ENCODE measurements around the gene FGD2.
"Not testable (repeated sequence)": the region's sequence is repeated elsewhere in the genome, so short reads cannot be mapped to it uniquely, and the experiment has no call there.

FGD2 gene

DNA sequence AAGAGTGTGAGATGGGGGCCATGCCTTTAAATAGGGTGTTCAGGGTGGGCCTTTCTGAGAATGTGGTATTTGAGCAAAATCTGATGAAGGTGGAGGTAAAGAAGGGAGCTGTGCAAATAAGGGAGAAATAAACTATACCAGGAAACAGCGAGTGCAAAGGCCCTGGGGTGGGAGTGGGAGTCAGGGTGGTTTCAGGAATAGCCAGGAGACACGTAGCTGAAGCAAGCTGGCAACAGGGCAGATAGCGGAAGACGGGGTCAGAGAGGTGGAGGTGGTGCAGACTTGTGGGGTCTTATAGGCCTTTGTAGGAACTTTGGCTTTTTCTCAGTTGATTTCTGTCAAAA, 51.6 kb downstream of the FGD2 start:
- no peak for DNase-seq (ENCODE audit: low read depth in 2 of 2, low spot score in 1 of 2)

DNA sequence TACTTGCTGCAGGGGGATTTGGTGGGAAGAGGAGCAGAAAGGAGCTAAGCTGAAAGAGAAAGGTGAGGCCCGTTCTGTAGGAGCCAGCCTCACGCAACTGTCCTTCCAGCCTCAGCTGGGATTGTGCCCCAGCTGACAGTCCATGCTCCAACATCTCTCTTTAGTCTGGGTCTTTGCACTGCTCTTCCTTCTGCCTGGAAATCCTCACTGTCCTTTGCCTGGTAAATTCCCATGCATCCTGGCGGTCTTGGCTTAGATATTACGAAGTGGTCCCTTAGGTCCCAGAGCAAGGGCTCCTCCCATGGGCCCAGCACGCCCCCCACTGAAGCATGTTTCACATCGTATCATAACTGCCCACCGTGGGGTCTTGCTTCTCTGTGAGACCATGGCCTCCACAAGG, 52.2 kb downstream of the FGD2 start:
- DNase-seq (ENCODE audit: low read depth in 2 of 2, low spot score in 1 of 2): no peak

DNA sequence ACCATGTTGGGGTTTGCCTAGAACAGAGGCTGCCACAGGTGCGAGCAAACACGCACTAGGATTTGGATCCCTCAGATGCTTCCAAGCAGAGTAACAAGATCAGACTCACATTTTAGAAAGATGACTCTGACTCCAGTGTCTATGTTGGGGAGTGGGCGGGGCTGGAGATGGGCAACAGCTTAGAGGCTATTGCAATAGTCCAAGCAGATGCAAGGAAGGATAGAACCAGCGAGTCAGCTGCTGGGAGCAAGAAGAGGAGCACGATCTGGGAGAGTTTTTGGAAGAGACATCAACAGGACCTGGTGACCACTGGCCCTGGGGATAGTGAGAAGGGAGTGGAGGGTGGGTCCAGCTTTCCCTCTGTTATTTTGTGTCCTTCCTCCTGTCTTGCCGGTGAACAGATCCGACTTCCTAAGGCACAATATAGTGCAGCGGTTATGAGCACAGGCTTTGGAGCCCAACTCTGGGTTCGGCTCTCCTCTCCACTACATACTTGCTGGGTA, 52.7 kb downstream of the FGD2 start:
- no peak for DNase-seq (ENCODE audit: low read depth in 2 of 2, low spot score in 1 of 2)

DNA sequence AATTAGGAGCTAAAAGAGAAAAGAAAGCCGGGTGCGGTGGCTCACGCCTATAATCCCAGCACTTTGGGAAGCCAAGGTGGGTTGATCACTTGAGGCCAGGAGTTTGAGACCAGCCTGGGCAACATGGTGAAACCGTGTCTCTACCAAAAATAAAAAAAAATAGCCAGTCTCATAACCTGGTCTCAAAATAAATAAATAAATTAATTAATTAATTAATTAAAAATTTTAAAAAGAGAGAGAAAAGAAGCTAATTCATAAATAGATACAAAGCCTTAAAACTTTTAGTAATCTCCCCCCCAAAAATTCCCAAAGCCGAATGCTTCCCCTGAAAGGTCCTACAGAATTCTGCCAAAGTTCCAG, 53.5 kb downstream of the FGD2 start:
- DNase-seq (ENCODE audit: low read depth in 2 of 2, low spot score in 1 of 2): not testable (repeated sequence)

DNA sequence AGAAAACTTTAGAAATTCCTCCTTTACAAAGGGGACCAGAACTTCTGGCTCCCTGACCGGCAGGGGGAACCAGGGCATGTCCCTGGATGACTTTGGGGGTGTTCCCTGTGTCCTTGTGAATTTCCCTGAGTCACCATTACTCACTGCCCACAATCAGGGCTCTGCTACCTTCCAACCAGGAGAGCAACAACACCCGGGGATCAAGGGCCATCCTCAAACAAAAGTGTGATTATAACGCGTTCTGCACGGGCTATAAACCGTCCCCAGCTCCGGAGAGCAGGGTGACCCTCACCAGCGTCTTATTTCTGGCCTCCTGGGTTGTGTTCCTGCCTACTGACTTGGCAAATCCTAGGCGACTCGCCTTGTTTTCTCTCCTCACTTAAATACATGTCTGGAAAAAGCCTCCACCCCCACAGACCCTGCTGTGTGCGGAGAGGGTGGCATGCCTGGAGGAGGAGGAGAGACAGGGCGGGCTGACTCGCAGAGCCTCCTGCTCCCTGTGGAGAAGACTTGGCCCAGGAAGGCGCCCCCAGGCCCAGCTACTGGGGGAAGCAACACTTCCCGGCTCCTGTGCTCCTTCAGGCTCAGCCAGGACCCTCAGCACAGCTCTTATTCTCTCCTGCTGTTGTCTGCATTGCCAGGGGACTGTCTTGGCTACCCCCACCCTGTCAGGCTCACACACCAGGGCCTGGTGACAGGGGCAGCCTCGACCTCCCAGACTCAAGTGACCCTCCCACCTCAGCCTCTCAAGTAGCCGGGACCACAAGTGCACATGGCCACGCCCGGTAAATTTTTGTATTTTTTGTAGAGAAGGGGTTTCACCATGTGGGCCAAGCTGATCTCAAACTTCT, 54.1 kb downstream of the FGD2 start:
- no peak for DNase-seq (ENCODE audit: low read depth in 2 of 2, low spot score in 1 of 2)

DNA sequence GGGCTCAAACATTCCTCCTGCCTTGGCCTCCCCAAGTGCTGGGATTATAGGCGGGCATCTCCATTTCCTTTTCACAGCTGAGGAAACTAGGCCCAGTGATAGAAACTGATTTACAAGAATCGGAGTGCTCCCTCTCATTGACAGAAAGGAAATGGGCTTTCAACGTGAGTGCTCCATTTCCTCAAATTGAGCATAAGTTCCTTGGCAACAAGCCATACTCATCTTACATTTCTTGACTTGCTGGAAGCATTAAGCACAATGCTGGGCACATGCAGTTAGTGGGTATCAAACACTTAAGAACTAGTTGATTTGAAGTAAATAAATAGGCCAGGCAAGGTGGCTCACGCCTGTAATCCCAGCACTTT, 54.7 kb downstream of the FGD2 start:
- DNase-seq (ENCODE audit: low read depth in 2 of 2, low spot score in 1 of 2): no peak

DNA sequence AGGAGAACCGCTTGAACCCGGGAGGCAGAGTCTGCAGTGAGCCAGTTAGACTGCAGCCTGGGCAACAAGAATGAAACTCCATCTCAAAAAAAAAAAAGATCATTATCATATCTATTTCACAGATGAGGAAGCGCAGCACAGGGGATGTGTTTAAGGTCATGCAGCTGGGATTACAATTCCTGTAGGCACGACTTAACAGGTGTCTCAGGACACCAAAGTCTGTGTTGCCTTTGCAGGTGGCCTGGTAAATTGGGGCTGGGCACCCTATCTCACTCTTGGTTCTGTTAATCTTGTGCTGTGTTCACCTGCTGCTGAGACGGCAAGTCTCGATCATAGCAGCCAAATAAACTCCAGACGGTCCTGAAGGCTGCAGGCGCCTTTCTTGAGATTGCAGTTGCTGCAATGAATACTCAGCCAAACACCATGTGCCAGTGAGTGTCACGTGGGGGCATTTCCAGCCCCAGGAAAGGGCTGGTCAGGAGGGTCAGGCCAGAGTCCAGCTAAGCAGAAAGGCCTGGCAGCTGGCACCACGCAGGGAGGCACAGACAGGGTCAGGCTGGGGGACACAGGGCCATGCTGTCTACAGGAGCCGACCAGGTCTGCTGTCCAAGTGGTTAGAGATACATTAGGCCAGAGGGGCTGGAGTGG, 55.8 kb downstream of the FGD2 start:
- no peak for DNase-seq (ENCODE audit: low read depth in 2 of 2, low spot score in 1 of 2)

DNA sequence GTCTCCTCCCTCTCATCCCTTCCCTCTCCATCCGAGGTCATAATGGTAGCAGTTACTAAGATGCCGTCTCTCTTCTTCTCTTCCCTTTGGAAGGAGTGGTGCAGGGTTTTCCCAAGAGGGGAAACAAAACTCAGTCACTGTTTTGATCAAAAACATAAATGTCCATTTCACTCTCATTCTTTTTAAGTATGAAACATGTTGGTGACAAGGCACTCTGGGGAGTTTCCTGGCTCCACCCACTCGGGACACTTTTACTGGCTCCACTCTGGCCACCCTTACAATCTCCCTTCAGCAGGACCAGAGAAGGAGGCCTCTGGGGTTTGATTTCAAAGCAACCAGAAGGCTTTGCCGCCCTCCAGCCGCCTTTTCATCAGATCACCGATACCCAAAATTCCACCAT, 57.0 kb downstream of the FGD2 start:
- DNase-seq (ENCODE audit: low read depth in 2 of 2, low spot score in 1 of 2): no peak

DNA sequence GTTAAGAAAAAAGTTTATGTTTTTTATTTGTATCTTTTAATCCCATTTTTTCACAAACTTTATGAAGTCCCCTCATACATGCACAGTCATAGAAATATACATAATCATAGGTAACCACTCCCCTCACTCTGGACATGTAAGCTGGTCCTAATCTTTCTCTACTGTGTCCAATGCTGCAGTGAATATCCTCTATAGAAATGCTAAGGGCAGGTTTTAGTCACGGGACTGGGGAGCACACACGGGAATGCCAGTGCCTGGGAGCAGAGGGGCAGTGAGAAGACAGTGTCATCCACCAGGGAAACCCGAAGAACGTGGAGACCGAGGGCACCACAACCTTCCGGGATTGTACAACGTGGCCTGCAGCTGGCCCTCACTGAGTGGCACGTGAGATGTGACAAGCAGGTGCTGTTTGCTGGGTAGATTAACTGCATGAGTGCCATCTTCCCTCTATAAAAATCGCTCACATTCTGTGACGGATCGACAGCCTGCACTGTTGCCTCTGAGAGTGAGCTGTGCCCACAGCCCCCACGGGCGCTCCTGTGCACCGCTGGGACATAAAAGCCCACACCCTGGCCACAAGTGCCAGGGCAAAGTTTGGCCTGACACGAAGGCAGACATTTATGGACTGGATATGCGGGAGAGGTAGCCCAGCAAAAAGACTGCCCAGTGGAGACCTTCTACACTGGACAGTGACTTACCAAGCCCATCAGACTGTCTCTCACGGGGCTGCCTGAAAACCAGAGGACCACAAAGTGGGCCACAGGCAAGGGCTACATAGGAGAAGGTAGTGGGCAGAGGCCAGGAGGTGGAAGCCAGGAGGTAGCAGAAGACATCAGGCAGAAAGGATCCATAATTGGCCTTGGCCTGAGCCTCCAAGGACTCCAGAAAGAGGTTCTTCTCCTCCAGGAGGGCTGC, 63.2 kb downstream of the FGD2 start:
- no peak for DNase-seq (ENCODE audit: low read depth in 2 of 2, low spot score in 1 of 2)

DNA sequence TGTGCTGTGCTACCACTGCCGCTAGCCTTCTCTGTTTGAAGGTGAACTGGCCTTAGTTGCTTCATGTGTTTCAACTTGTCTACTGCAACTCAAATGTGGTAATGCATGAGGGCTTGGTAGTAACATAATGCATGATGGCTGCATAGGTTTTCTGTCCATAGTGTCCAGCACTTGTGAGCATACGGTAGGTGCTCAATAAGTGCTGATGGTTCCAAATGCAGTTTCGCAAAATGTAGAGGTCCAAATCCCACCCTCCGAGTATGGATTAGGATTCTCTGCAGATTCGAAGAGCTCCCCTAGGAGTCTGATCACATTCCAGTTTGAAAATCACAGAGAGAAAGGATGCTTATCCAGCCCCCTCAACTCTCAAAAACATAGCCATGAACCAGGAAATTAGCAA, 64.2 kb downstream of the FGD2 start:
- DNase-seq (ENCODE audit: low read depth in 2 of 2, low spot score in 1 of 2): no peak

DNA sequence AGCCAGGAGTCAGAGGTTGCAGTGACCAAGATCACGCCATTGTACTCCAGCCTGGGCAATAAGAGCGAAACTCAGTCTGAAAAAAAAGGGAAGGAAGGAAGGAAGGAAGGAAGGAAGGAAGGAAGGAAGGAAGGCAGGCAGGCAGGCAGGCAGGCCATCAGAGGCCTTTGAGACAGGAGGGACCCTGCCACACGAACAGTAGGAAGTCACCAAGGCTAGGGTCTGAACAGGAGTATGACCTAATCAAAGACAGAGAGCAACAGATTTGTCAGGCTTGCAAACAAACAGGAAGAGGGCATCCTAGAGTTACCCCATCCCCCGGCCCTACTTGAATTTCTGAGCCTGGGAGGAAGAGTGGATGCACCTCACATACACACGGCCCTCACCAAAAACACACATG, 67.1 kb downstream of the FGD2 start:
- DNase-seq (ENCODE audit: low read depth in 2 of 2, low spot score in 1 of 2): no peak

DNA sequence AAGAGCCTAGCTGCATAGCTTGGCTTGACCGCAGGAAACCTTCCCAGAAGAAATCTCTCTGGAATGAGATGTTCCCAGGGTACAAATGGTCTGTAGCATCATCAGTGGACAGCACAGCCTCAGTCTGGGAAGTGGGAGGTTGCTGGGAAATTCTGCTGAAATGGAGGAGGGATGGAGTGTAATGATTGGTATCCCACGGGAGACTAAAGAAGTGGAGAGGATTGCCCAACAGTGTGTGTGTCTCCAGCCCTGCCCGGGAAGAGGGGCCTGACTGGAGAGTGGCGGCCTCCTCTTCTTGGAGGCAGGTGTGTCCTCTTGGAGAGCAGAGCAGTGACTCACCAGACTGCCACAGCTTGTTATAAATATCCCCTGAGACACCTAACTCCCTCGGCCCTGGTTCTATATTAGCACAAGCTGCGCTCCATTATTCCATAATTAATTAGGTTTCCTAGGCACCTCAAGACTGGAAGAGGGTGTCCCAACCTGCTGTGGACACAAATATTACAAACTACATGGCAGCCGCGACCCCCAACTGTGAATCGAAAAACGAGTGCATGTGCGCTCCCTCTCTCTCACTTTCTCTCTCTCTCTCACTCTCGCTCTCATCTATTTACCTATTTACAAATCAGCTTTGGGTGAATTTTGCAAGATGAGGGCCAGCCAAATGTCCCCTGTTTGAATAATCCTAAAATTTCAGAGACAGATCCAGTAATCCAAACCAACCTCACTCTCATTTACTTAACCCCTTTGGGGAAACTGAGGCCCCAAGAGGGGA, 68.8 kb downstream of the FGD2 start:
- no peak for DNase-seq (ENCODE audit: low read depth in 2 of 2, low spot score in 1 of 2)

DNA sequence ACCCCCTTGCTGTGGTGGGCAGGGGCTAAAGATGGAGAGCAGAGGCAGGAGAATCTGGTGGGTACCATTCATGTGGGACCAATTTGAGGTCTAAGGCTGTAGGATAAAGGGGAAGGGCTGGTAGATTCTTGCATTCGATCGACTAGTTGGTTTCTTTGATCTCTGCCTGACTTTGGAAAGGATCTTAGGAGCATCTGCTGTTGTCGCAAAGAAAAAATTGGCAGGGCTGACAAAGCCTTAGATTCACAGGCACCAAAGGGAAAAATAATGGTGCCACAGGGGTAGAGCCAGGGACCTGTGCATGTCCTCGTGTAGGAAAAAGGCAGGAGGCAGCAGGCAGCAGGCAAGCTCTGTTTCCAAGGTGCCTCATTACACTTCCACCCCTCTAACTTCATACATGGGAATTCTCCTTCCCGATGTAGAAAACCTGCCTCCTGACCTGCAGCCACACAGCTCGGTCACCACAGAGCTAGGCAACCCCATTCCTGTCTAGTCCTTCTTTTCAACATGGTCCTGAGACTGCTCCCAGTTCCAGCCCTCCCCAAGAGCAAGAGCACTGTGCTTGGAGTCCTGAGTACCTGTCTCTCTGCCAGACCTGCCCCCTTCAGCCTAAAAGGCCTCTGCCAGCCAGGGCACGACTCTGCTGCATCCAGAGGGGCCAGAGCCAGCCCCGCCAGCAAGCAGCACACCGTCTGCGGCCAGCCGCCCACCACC, 71.9 kb downstream of the FGD2 start:
- DNase-seq (ENCODE audit: low read depth in 2 of 2, low spot score in 1 of 2): no peak

DNA sequence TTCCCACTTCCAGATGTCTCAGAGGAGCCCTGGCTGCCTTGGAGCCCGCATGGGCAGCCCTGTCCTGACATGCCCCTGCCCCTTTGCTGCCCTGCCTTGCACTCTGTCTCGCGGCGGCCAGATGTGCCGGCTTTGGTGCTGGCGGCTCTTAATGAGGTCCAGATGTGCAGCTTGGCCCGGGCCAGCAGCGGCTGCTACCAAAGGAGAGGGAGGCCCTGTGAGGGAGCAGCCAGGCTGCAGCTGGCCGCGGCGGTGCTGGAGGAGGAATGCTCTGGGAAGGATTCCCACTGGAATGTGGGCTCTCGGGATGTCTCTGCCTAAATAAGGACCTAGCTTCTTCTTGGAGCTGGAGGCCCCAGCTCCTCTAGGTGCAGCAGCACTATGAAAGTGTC, 72.4 kb downstream of the FGD2 start:
- DNase-seq (ENCODE audit: low read depth in 2 of 2, low spot score in 1 of 2): no peak
